GM19397 (cell line): ENCODE measurements around the gene GPR42.
"Not testable (repeated sequence)": the region's sequence is repeated elsewhere in the genome, so short reads cannot be mapped to it uniquely, and the experiment has no call there.

ENCODE experiments used
- ATAC-seq: cut with Tn5 transposase; IDR thresholded peaks from one replicate; pipeline ENCODE4 v1.9.1; 2021; ENCODE audit warnings: mild to moderate bottlenecking, moderate library complexity; ENCODE audit not compliant: unreplicated experiment

The GPR42 gene

GRCh38 chr19:35362261-35363000 is 8.4 kb upstream of the GPR42 start:
- ATAC-seq = no peak

GRCh38 chr19:35363001-35363590 is 7.8 kb upstream of the GPR42 start:
- no peak for ATAC-seq

DNA sequence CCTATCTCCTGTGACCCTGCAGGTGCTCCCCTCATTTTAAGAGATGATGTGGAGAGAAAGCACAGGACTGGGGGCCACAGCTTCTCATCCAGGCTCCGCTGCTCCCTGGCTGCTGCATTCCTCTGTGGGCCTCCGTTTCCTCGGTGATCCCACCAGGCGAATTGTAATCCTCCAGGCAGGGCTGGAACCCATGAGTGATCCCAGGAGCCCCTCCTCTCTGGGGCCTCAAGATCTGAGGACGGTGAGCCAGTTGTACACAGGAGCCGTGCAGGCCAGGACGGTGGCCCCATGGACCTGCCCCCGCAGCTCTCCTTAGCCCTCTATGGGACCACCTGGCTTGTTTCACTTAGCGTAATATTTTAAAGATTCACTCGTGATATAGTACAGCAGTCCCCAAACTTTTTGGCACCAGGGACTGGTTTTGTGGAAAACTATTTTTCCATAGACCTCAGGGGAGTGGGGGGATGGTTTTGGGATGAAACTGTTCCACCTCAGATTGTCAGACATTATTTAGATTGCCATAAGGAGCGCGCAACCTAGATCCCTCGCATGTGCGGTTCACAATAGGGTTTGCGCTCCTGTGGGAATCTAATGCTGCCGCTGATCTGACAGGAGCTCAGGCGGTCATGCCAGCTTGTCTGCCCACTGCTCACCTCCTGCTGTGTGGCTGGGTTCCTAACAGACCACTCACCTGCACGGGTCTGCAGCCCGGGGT is 7.0 kb upstream of the GPR42 start:
- ATAC-seq = no peak

- ATAC-seq = no peak
These were observed 5.6 kb upstream of the GPR42 start for GRCh38 chr19:35365303-35365702.

- ATAC-seq = no peak
These were observed 2.5 kb upstream of the GPR42 start for GRCh38 chr19:35368378-35368777.

GRCh38 chr19:35369522-35369921 is 1.3 kb upstream of the GPR42 start:
- no peak for ATAC-seq

GRCh38 chr19:35373492-35373891 is 2.6 kb downstream of the GPR42 start:
- ATAC-seq = no peak

DNA sequence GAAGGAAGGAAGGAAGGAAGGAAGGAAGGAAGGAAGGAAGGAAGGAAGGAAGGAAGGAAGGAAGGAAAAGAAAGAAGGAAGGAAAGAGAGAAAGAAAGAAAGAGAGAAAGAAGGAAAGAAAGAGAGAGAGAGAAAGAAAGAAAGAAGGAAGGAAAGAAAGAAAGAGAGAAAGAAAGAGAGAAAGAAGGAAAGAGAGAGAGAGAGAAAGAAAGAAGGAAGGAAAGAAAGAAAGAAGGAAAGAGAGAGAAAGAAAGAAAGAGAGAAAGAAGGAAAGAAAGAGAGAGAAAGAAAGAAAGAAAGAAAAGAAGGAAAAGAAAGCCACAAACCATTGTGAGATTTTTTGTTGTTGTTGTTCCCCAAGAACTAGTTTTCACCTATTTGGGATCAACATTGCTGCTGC is 3.2 kb downstream of the GPR42 start:
- not testable (repeated sequence) for ATAC-seq

GRCh38 chr19:35375505-35376307 is 4.8 kb downstream of the GPR42 start:
- ATAC-seq = no peak

DNA sequence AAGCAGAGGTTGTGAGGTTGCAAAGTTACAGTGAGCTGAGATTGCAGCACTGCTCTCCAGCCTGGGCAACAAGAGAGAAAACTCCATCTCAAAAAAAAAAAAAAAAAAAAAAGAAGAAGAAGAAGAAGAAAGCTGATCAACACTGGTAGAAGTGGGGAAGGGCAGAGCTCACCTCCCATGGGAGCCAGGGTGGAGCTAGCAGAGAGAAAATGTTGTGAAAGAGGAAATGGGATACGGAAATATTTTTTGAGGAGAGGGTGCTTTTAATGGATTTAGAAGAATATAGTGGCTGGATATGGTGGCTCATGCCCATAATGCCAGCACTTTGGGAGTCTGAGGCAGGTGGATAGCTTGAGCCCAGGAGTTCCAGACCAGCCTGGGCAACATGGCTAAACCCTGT is 6.8 kb downstream of the GPR42 start:
- ATAC-seq = no peak

GRCh38 chr19:35378356-35378755 is 7.5 kb downstream of the GPR42 start:
- ATAC-seq = no peak

GRCh38 chr19:35379545-35379944 is 8.7 kb downstream of the GPR42 start:
- not testable (repeated sequence) for ATAC-seq

DNA sequence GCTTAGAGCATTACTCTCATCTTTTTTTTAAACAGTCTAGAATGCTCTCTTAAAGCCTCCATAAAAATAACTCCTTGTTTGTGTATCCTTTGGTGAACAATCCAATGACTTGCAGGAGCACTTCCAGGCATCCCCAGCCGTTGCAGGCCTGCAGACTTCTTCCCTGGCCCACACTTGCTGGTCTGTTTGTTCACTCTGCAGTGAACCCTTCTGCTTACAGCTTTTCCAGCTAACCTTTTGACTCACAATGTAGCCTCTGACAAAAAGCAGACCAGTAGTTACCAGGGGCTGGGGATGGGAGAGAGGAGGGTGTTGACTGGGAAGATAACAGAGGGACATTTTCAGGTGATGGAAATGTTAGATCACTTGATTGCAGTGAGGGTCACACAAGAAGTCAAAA is 9.1 kb downstream of the GPR42 start:
- no peak for ATAC-seq

GRCh38 chr19:35380450-35381124 is 9.7 kb downstream of the GPR42 start:
- no peak for ATAC-seq

GRCh38 chr19:35381318-35381717 is 10.4 kb downstream of the GPR42 start:
- no peak for ATAC-seq

GRCh38 chr19:35381926-35382325 is 11.1 kb downstream of the GPR42 start:
- ATAC-seq = no peak

DNA sequence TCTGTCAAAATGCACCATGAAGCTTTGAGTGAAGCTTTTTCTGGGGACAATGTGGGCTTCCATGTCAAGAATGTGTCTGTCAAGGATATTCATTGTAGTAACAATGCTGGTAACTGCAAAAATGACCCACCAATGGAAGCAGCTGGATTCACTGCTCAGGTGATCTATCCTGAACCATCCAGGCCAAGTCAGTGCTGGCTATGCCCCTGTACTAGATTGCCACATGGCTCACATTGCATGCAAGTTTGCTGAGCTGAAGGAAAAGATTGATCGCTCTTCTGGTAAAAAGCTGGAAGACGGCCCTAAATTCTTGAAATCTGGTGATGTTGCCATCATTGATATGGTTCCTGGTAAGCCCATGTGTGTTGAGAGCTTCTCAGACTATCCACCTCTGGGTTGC is 12.7 kb downstream of the GPR42 start:
- no peak for ATAC-seq

DNA sequence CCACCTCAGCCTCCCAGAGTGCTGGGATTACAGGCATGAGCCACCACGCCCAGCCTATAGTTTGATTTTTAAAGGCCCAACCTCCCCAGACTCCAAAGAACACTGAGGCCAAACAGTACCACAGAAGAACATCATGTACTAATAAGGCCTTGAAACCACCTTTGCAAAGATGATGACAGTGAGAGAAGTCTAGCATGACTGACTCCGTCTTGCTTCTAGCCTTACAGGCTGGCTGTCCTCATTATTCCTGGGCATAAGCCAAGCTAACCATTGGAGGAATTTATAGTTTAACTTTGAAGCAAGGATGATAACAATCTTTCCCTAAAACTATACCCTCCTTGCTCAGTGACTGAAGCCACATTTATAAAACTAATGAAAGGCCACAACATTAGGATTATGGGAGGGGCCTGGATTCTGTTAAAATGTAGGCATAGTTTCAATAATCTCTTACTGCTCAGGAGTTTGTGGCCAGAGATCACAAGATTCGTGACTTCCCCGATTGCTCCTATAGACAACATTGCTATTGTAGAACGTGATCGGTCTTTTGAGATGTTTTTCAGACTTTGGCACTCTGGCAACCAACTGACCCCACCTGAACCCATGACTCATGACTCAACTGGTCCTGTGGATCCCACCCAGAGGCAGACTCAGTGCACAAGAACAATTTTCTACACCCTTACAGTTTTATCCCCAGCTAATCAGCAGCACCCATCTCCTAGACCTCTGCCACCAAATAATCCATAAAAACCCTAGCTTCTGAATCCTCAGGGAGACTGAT is 17.6 kb downstream of the GPR42 start:
- ATAC-seq = no peak

GRCh38 chr19:35389192-35389861 is 18.5 kb downstream of the GPR42 start:
- ATAC-seq = no peak
